Tibial nerve (tissue), 4 donors: ENCODE data around the gene PROS1.

ENCODE experiments used
- EP300 ChIP-seq, 2 donors: sonication (generic); formaldehyde crosslinking; IDR thresholded peaks; one replicate each; pipeline ENCODE4 v1.6.1; 2017; ENCODE audit warnings: antibody characterized with exemption in 2 of 2, mild to moderate bottlenecking in 1 of 2
- POLR2A ChIP-seq, 2 donors: fragments of 450-650 bp; IDR thresholded peaks; one replicate each; pipeline ENCODE4 v1.6.1; 2017; ENCODE audit warnings: antibody characterized with exemption in 2 of 2, mild to moderate bottlenecking in 2 of 2, moderate library complexity in 2 of 2
- TF ChIP-seq, protein P1 (sequence below), 5 experiments: fragments of 200-600 bp in 3 of 5; fragments of 450-650 bp in 2 of 5; sonication (generic) in 3 of 5; IDR thresholded peaks; one replicate each; pipeline ENCODE4 v1.5.1; 2016 to 2019; ENCODE audit warnings: antibody characterized with exemption in 5 of 5, mild to moderate bottlenecking in 3 of 5, moderate library complexity in 2 of 5

DNA sequence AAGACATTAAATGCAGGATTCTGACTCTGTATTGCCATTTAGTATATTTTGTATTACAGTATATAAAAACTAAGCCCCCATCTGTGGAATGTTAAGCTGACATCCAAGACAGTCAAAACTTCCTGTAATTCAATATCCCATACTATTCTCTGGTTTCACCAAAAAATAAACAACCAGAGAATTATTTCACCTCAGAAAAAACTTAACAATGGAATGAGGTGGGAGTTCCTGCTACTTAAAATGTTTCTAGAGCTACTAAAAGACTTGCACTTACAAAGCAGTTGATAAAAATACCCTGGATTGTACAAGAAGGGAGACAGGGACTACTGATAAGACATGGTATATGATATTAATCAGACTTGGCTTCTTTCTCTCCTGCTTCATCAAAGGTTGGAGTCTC, 14.6 kb upstream of the PROS1 start:
- TF ChIP-seq, protein P1, sequence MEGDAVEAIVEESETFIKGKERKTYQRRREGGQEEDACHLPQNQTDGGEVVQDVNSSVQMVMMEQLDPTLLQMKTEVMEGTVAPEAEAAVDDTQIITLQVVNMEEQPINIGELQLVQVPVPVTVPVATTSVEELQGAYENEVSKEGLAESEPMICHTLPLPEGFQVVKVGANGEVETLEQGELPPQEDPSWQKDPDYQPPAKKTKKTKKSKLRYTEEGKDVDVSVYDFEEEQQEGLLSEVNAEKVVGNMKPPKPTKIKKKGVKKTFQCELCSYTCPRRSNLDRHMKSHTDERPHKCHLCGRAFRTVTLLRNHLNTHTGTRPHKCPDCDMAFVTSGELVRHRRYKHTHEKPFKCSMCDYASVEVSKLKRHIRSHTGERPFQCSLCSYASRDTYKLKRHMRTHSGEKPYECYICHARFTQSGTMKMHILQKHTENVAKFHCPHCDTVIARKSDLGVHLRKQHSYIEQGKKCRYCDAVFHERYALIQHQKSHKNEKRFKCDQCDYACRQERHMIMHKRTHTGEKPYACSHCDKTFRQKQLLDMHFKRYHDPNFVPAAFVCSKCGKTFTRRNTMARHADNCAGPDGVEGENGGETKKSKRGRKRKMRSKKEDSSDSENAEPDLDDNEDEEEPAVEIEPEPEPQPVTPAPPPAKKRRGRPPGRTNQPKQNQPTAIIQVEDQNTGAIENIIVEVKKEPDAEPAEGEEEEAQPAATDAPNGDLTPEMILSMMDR (IDR thresholded peaks at IDR 0.05), result no peak
- TF ChIP-seq POLR2A (IDR thresholded peaks at IDR 0.05), result no peak
- TF ChIP-seq EP300 (IDR thresholded peaks at IDR 0.05), result no peak
